SJSA1 (cell line): ENCODE measurements around the gene RTN4RL2. TPM values are rescaled to one million over a fixed set of nuclear protein-coding genes. Genes with fewer than 3 reads are reported as not detected.
A peak's percentile ranks its signal among the peaks of the same experiment; 100 is the strongest.

Source experiments
- DNase-seq, 2 experiments: peaks; one replicate each; pipeline ENCODE4 v3.0.0-alpha.2; 2015 to 2020; ENCODE audit warnings: low spot score in 2 of 2, low read depth in 1 of 2
- H3K27ac ChIP-seq: fragments of 250-450 bp; sonication (Bioruptor Pico); 2 replicates; pipeline ENCODE4 v1.5.1; 2020; ENCODE audit warnings: mild to moderate bottlenecking, moderate library complexity
- H3K27me3 ChIP-seq: fragments of 250-450 bp; sonication (Bioruptor Pico); replicated peaks from 2 replicates; pipeline ENCODE4 v1.5.1; 2020; ENCODE audit warnings: mild to moderate bottlenecking, moderate library complexity
- H3K36me3 ChIP-seq: fragments of 250-450 bp; sonication (Bioruptor Pico); 2 replicates; pipeline ENCODE4 v1.5.1; 2020; ENCODE audit warnings: mild to moderate bottlenecking
- H3K4me1 ChIP-seq: fragments of 250-450 bp; sonication (Bioruptor Pico); replicated peaks from 2 replicates; pipeline ENCODE4 v1.6.1; 2021; ENCODE audit warnings: mild to moderate bottlenecking
- H3K4me3 ChIP-seq: fragments of 250-450 bp; sonication (Bioruptor Pico); 2 replicates; pipeline ENCODE4 v1.5.1; 2020; ENCODE audit warnings: mild to moderate bottlenecking
- H3K9me3 ChIP-seq: fragments of 250-450 bp; sonication (Bioruptor Pico); replicated peaks from 2 replicates; pipeline ENCODE4 v1.5.1; 2020; ENCODE audit warnings: mild to moderate bottlenecking
- total RNA-seq: library from RNA; depleted of rRNA; stranded (reverse); fragments of >200 nt; shearing (Covaris generic); gene quantifications from 2 replicates; pipeline ENCODE4 v1.2.3, GENCODE V29; 2014

Gene RTN4RL2
- total RNA-seq, 1 experiment from 2014 or later = not detected

- H3K4me1 ChIP-seq = no peaks in the 10 kb centered on the region
- H3K27me3 ChIP-seq = peaks cover 24% of the 10 kb centered on the region
- H3K4me3 ChIP-seq = no peak overlapping the region
- no peaks in the 10 kb centered on the region for H3K36me3 ChIP-seq
- H3K9me3 ChIP-seq = no peaks in the 10 kb centered on the region
- H3K27ac ChIP-seq = no peak overlapping the region
- DNase-seq = no peak
These were observed 25.1 kb downstream of the RTN4RL2 start for GRCh38 chr11:57485217-57485990.

GRCh38 chr11:57487021-57487778 is 26.9 kb downstream of the RTN4RL2 start:
- H3K9me3 ChIP-seq = no peaks in the 10 kb centered on the region
- no peaks in the 10 kb centered on the region for H3K4me1 ChIP-seq
- no peak overlapping the region for H3K27ac ChIP-seq
- H3K27me3 ChIP-seq = peaks cover 12% of the 10 kb centered on the region
- no peak for DNase-seq
- H3K36me3 ChIP-seq = no peaks in the 10 kb centered on the region
- no peak overlapping the region for H3K4me3 ChIP-seq

GRCh38 chr11:57487920-57488659 is 27.8 kb downstream of the RTN4RL2 start:
- Histone ChIP-seq H3K4me1 (no peaks in the 10 kb centered on the region), H3K27me3 (peaks cover 6% of the 10 kb centered on the region; the same call in 1 of the 2 replicates), H3K36me3 (no peaks in the 10 kb centered on the region), H3K27ac (no peak overlapping the region), H3K4me3 (no peak overlapping the region), H3K9me3 (no peaks in the 10 kb centered on the region)
- DNase-seq = no peak

- H3K27me3 ChIP-seq = no peaks in the 10 kb centered on the region
- no peak overlapping the region for H3K4me3 ChIP-seq
- no peak overlapping the region for H3K27ac ChIP-seq
- peaks cover 4% of the 10 kb centered on the region; the same call in 1 of the 2 replicates for H3K36me3 ChIP-seq
- no peaks in the 10 kb centered on the region for H3K9me3 ChIP-seq
- no peaks in the 10 kb centered on the region for H3K4me1 ChIP-seq
- DNase-seq = no peak
These were observed 30.3 kb downstream of the RTN4RL2 start for GRCh38 chr11:57490456-57491248.

GRCh38 chr11:57491371-57492061 is 31.2 kb downstream of the RTN4RL2 start:
- H3K27ac ChIP-seq = no peak overlapping the region
- no peaks in the 10 kb centered on the region for H3K9me3 ChIP-seq
- H3K4me1 ChIP-seq = no peaks in the 10 kb centered on the region
- H3K36me3 ChIP-seq = peaks cover 4% of the 10 kb centered on the region; the same call in 1 of the 2 replicates
- DNase-seq = peak in 1 of 2 experiments; percentile 19
- no peak overlapping the region for H3K4me3 ChIP-seq
- no peaks in the 10 kb centered on the region for H3K27me3 ChIP-seq

- peaks cover 4% of the 10 kb centered on the region; the same call in 1 of the 2 replicates for H3K36me3 ChIP-seq
- no peaks in the 10 kb centered on the region for H3K9me3 ChIP-seq
- peak in 1 of 2 experiments; percentile 30 for DNase-seq
- no peaks in the 10 kb centered on the region for H3K27me3 ChIP-seq
- H3K4me1 ChIP-seq = no peaks in the 10 kb centered on the region
- no peak overlapping the region for H3K4me3 ChIP-seq
- no peak overlapping the region for H3K27ac ChIP-seq
These were observed 33.5 kb downstream of the RTN4RL2 start for GRCh38 chr11:57493507-57494503.

- H3K4me3 ChIP-seq = no peak overlapping the region
- no peaks in the 10 kb centered on the region for H3K9me3 ChIP-seq
- H3K4me1 ChIP-seq = peaks cover 10% of the 10 kb centered on the region
- H3K27ac ChIP-seq = no peak overlapping the region
- peaks cover 4% of the 10 kb centered on the region; the same call in 1 of the 2 replicates for H3K36me3 ChIP-seq
- no peaks in the 10 kb centered on the region for H3K27me3 ChIP-seq
- no peak for DNase-seq
These were observed 35.9 kb downstream of the RTN4RL2 start for GRCh38 chr11:57496109-57496820.

- H3K4me1 ChIP-seq = peaks cover 10% of the 10 kb centered on the region
- peaks cover 4% of the 10 kb centered on the region; the same call in 1 of the 2 replicates for H3K36me3 ChIP-seq
- no peak for DNase-seq
- H3K4me3 ChIP-seq = no peak overlapping the region
- H3K9me3 ChIP-seq = no peaks in the 10 kb centered on the region
- no peak overlapping the region for H3K27ac ChIP-seq
- H3K27me3 ChIP-seq = no peaks in the 10 kb centered on the region
These were observed 37.2 kb downstream of the RTN4RL2 start for GRCh38 chr11:57497303-57498247.

GRCh38 chr11:57498540-57498939 is 38.2 kb downstream of the RTN4RL2 start:
- Histone ChIP-seq H3K9me3 (no peaks in the 10 kb centered on the region), H3K27me3 (no peaks in the 10 kb centered on the region), H3K27ac (no peak overlapping the region), H3K4me3 (no peak overlapping the region), H3K4me1 (peaks cover 10% of the 10 kb centered on the region), H3K36me3 (peaks cover 3% of the 10 kb centered on the region; the same call in 1 of the 2 replicates)
- DNase-seq = no peak

GRCh38 chr11:57499413-57499982 is 39.2 kb downstream of the RTN4RL2 start:
- peak; percentile 83 to 94 for DNase-seq
- Histone ChIP-seq H3K4me1 (peaks cover 10% of the 10 kb centered on the region), H3K36me3 (no peaks in the 10 kb centered on the region), H3K27me3 (no peaks in the 10 kb centered on the region), H3K27ac (no peak overlapping the region), H3K4me3 (peak overlapping the region; percentile 6; the same call in 1 of the 2 replicates), H3K9me3 (no peaks in the 10 kb centered on the region)
